Keratinocyte (primary cell): ENCODE measurements around the gene NCF2.

Experiments used
- EZH2 ChIP-seq: IDR thresholded peaks from one replicate; pipeline ENCODE4 v1.6.1; 2012; ENCODE audit warnings: inconsistent platforms, mild to moderate bottlenecking, low read length, moderate library complexity
- TF ChIP-seq, protein P1 (sequence below), 3 experiments: IDR thresholded peaks in 1 of 3; conservative IDR thresholded peaks in 1 of 3; optimal IDR thresholded peaks in 1 of 3; 2 replicates in 2 of 3; 3 replicates in 1 of 3; pipeline versions ENCODE3 to v1.5.1; 2011; ENCODE audit warnings: low read length in 3 of 3, mild to moderate bottlenecking in 3 of 3, moderate library complexity in 2 of 3, control low read depth in 1 of 3, inconsistent platforms in 1 of 3; ENCODE audit not compliant: insufficient read depth in 2 of 3; ENCODE audit errors: extremely low read depth in 1 of 3

DNA sequence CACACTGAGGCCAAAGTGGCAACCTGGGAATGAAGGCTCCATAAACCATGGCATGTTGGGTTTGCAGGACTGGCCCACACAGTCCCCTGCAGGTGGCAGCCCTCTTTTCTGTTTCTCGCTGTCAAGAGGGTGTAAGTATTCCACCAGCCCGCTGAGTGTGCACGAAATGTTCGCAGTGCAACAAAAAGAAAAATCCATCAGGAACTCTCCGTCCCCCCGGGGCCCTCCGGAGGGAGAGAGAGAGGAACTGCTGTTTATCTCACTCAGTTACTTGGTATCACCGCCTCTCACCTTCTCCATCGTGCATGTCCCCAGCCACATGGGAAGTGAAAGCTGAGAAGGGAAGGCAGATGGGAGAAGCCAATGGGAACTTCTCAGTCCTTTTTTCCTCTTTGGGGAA is 38.3 kb downstream of the NCF2 start:
- TF ChIP-seq, protein P1, sequence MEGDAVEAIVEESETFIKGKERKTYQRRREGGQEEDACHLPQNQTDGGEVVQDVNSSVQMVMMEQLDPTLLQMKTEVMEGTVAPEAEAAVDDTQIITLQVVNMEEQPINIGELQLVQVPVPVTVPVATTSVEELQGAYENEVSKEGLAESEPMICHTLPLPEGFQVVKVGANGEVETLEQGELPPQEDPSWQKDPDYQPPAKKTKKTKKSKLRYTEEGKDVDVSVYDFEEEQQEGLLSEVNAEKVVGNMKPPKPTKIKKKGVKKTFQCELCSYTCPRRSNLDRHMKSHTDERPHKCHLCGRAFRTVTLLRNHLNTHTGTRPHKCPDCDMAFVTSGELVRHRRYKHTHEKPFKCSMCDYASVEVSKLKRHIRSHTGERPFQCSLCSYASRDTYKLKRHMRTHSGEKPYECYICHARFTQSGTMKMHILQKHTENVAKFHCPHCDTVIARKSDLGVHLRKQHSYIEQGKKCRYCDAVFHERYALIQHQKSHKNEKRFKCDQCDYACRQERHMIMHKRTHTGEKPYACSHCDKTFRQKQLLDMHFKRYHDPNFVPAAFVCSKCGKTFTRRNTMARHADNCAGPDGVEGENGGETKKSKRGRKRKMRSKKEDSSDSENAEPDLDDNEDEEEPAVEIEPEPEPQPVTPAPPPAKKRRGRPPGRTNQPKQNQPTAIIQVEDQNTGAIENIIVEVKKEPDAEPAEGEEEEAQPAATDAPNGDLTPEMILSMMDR (optimal IDR thresholded peaks at IDR 0.05 in 1 of 3, IDR thresholded peaks at IDR 0.05 in 1 of 3, conservative IDR thresholded peaks at IDR 0.05 in 1 of 3; ENCODE audit: extremely low read depth in 1 of 3, insufficient read depth in 2 of 3, low read length in 3 of 3) = no peak
- no peak for TF ChIP-seq EZH2
